Measurements from ENCODE around the gene G6PD.
"Not testable (repeated sequence)": the region's sequence is repeated elsewhere in the genome, so short reads cannot be mapped to it uniquely, and the experiment has no call there.

G6PD gene

GRCh38 chrX:154515090-154515965 is 31.3 kb downstream of the G6PD start:
- no peak for DNase-seq (ENCODE audit: low read depth in 2 of 2)

- no peak for DNase-seq (ENCODE audit: low read depth in 2 of 2)
Observed at GRCh38 chrX:154513716-154514115, 32.9 kb downstream of the G6PD start.

- no peak for DNase-seq (ENCODE audit: low read depth in 2 of 2)
Observed at GRCh38 chrX:154512879-154513553, 33.6 kb downstream of the G6PD start.

GRCh38 chrX:154511761-154512160 is 34.9 kb downstream of the G6PD start:
- DNase-seq (ENCODE audit: low read depth in 2 of 2): no peak

GRCh38 chrX:154509455-154509854 is 37.2 kb downstream of the G6PD start:
- no peak for DNase-seq (ENCODE audit: low read depth in 2 of 2)

- no peak for DNase-seq (ENCODE audit: low read depth in 2 of 2)
Observed at GRCh38 chrX:154508384-154508745, 38.3 kb downstream of the G6PD start.

GRCh38 chrX:154507673-154508383 is 38.8 kb downstream of the G6PD start:
- DNase-seq (ENCODE audit: low read depth in 2 of 2): no peak

- no peak for DNase-seq (ENCODE audit: low read depth in 2 of 2)
Observed at GRCh38 chrX:154506483-154507332, 39.9 kb downstream of the G6PD start.

- no peak for DNase-seq (ENCODE audit: low read depth in 2 of 2)
Observed at GRCh38 chrX:154505734-154506133, 40.9 kb downstream of the G6PD start.

- no peak for DNase-seq (ENCODE audit: low read depth in 2 of 2)
Observed at GRCh38 chrX:154502989-154503388, 43.7 kb downstream of the G6PD start.

- no peak for DNase-seq (ENCODE audit: low read depth in 2 of 2)
Observed at GRCh38 chrX:154502098-154502497, 44.5 kb downstream of the G6PD start.

GRCh38 chrX:154501423-154501822 is 45.2 kb downstream of the G6PD start:
- DNase-seq (ENCODE audit: low read depth in 2 of 2): not testable (repeated sequence)

- not testable (repeated sequence) for DNase-seq (ENCODE audit: low read depth in 2 of 2)
Observed at GRCh38 chrX:154496591-154497137, 50.0 kb downstream of the G6PD start.

- no peak for DNase-seq (ENCODE audit: low read depth in 2 of 2)
Observed at GRCh38 chrX:154495472-154495922, 51.1 kb downstream of the G6PD start.

- DNase-seq (ENCODE audit: low read depth in 2 of 2): no peak
Observed at GRCh38 chrX:154494715-154495114, 51.9 kb downstream of the G6PD start.

- peak; percentile 77 for DNase-seq (ENCODE audit: low read depth in 2 of 2)
Observed at GRCh38 chrX:154490414-154491083, 56.1 kb downstream of the G6PD start, which contains the start of gene SLC10A3. Gene SLC10A3, minus strand, starts transcription at chrX:154490629. Its CDS starts 1,689 bp downstream, at chrX:154488940.

GRCh38 chrX:154490021-154490413 is 56.6 kb downstream of the G6PD start:
- no peak for DNase-seq (ENCODE audit: low read depth in 2 of 2)

- DNase-seq (ENCODE audit: low read depth in 2 of 2): no peak
Observed at GRCh38 chrX:154489182-154489581, 57.5 kb downstream of the G6PD start.

GRCh38 chrX:154488336-154489075 is 58.1 kb downstream of the G6PD start:
- no peak for DNase-seq (ENCODE audit: low read depth in 2 of 2)

Measured in fibroblast of skin of left biceps (primary cell).